ENCODE results near the gene HMG20A. TPM values are rescaled to one million over a fixed set of nuclear protein-coding genes. Genes with fewer than 3 reads are reported as not detected.

Gene HMG20A
- total and polyA plus RNA-seq, 2 of the 13 experiments (the other 11 are each of a cell fraction or from before 2014, with no cell fraction given), result 28.0 to 35.2 TPM

DNA sequence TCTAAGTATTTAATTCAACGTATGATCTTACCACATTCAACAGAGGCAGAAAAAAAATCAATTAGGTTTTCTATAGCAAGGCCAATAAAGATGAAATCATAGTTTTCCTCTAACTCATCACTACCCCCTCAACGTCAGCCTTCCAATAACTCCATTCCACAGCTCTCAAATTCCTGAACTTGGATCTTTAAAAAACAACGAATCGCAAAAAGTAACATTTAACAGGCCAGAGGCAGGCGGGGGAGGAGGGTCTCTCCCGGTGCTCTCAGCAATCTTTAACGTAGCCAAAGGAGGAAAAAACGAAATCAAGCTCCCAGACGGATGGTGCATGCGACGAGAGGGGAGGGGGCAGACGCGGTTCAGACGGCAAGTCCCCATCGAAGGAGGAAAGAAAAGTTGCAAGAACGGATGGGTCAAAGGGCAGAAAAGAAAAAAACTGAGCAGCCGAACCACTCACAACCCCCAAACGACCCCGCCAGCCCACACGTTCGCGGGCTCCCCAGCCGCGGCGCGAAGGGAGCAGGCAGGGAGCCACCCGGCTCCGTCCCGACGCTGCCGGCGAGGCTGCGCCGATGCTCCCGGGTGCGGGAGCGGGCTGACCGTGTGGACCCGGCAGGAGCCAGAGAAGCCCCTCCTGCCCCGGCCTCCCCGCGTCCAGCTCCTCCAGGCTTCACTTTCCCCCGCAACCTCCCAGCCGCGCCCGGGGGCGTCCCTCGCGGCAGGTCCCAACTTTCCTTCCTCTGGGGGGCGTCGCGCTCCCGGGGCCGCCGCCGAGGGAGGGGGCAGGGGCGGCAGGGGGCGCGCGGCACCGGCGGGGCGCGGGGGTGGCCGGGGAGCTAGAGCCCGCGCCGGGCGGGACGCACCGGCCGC lies 1.5 kb upstream of the HMG20A start (continued):
- TF ChIP-seq AGO2 (optimal IDR thresholded peaks at IDR 0.05; ENCODE audit: low read depth, low read length), result peak; percentile 71
- TF ChIP-seq ZMYM2 (CRISPR knock-in tag; IDR thresholded peaks at IDR 0.05), result no peak
- peak; percentile 46; the same call in 1 of the 2 replicates for TF ChIP-seq ARNT2 (CRISPR knock-in tag; IDR thresholded peaks at IDR 0.05; ENCODE audit: low read depth)
- TF ChIP-seq, protein P1, sequence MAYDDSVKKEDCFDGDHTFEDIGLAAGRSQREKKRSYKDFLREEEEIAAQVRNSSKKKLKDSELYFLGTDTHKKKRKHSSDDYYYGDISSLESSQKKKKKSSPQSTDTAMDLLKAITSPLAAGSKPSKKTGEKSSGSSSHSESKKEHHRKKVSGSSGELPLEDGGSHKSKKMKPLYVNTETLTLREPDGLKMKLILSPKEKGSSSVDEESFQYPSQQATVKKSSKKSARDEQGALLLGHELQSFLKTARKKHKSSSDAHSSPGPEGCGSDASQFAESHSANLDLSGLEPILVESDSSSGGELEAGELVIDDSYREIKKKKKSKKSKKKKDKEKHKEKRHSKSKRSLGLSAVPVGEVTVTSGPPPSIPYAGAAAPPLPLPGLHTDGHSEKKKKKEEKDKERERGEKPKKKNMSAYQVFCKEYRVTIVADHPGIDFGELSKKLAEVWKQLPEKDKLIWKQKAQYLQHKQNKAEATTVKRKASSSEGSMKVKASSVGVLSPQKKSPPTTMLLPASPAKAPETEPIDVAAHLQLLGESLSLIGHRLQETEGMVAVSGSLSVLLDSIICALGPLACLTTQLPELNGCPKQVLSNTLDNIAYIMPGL (CRISPR knock-in tag; IDR thresholded peaks at IDR 0.05; ENCODE audit: borderline replicate concordance in 1 of 2, low read depth in 1 of 2), result peak in 1 of 2 experiments; percentile 61; a peak in 2 of 4 replicates
- TF ChIP-seq ZBTB25 (CRISPR knock-in tag; IDR thresholded peaks at IDR 0.05), result peak; percentile 21; the same call in 1 of the 2 replicates
- peak; percentile 19; the same call in 1 of the 2 replicates for TF ChIP-seq SPEN (CRISPR knock-in tag; IDR thresholded peaks at IDR 0.05; ENCODE audit: low read depth)
- no peak for TF ChIP-seq NONO (IDR thresholded peaks at IDR 0.05)
- TF ChIP-seq NONO (CRISPR knock-in tag; conservative IDR thresholded peaks at IDR 0.05), result peak; percentile 34; the same call in 1 of the 2 replicates
- peak; percentile 71; the same call in 1 of the 2 replicates for TF ChIP-seq KMT2A (CRISPR knock-in tag; IDR thresholded peaks at IDR 0.05)
- TF ChIP-seq KLF16 (CRISPR knock-in tag; IDR thresholded peaks at IDR 0.05), result no peak
- TF ChIP-seq ZNF274 (CRISPR knock-in tag; IDR thresholded peaks at IDR 0.05), result 0 out of 2 replicates have a peak, but pooled peaks have one; percentile 22
- peak; percentile 65; the same call in 1 of the 2 replicates for TF ChIP-seq ZNF891 (CRISPR knock-in tag; IDR thresholded peaks at IDR 0.05)
- peak; percentile 23 for TF ChIP-seq HNRNPK (IDR thresholded peaks at IDR 0.05; ENCODE audit: low read depth, low read length, poor library complexity, severe bottlenecking)
- TF ChIP-seq SP140L (CRISPR knock-in tag; IDR thresholded peaks at IDR 0.05; ENCODE audit: borderline replicate concordance), result no peak
- no peak for TF ChIP-seq ZNF292 (CRISPR knock-in tag; IDR thresholded peaks at IDR 0.05; ENCODE audit: borderline replicate concordance, low read depth)
- peak; percentile 22; the same call in 1 of the 2 replicates for TF ChIP-seq ZNF563 (CRISPR knock-in tag; IDR thresholded peaks at IDR 0.05)
- TF ChIP-seq ZNF430 (CRISPR knock-in tag; IDR thresholded peaks at IDR 0.05), result no peak
- TF ChIP-seq HNRNPLL (IDR thresholded peaks at IDR 0.05; ENCODE audit: low read depth, low read length, poor library complexity, severe bottlenecking), result peak; percentile 39
- TF ChIP-seq THAP9 (CRISPR knock-in tag; IDR thresholded peaks at IDR 0.05; ENCODE audit: borderline replicate concordance), result no peak
- peak; percentile 25; the same call in 1 of the 2 replicates for TF ChIP-seq ZNF501 (CRISPR knock-in tag; IDR thresholded peaks at IDR 0.05)
- 0 out of 2 replicates have a peak, but pooled peaks have one; percentile 31 for TF ChIP-seq HIVEP1 (CRISPR knock-in tag; IDR thresholded peaks at IDR 0.05)
- 0 out of 2 replicates have a peak, but pooled peaks have one; percentile 8 for TF ChIP-seq ZBTB20 (CRISPR knock-in tag; IDR thresholded peaks at IDR 0.05; ENCODE audit: borderline replicate concordance, low read depth)

All from HepG2 (cell line).